Fibroblast of skin of abdomen (primary cell): ENCODE data around the gene OR14I1. TPM values are rescaled to one million over a fixed set of nuclear protein-coding genes. Genes with fewer than 3 reads are reported as not detected.

Experiments used
- DNase-seq: peaks from one replicate; pipeline ENCODE4 v3.0.0-alpha.2; 2013
- polyA plus RNA-seq, 2 experiments: library from polyadenylated mRNA; unstranded; fragments of 120-200 nt; gene quantifications; one replicate each; pipeline ENCODE4 v1.2.1, GENCODE V29; 2013; ENCODE audit not compliant: insufficient read length in 2 of 2

OR14I1 gene
- polyA plus RNA-seq (2013, experiment 1 of 2; ENCODE audit: insufficient read length), result not detected
- polyA plus RNA-seq (2013, experiment 2 of 2; ENCODE audit: insufficient read length), result not detected

- no peak for DNase-seq
Measured at GRCh38 chr1:248702714-248703113, at the start of gene OR14I1. Gene OR14I1, minus strand, starts transcription at chr1:248702766.

- DNase-seq, result no peak
Measured at GRCh38 chr1:248751635-248752034, 49.1 kb upstream of the OR14I1 start.

- no peak for DNase-seq
Measured at GRCh38 chr1:248751142-248751541, 48.6 kb upstream of the OR14I1 start.

GRCh38 chr1:248750496-248750895, 47.9 kb upstream of the OR14I1 start:
- DNase-seq, result no peak

GRCh38 chr1:248748211-248748610, 45.6 kb upstream of the OR14I1 start:
- DNase-seq, result no peak

GRCh38 chr1:248740876-248741275, 38.3 kb upstream of the OR14I1 start:
- DNase-seq, result no peak

- DNase-seq, result no peak
Measured at GRCh38 chr1:248739572-248740205, 37.1 kb upstream of the OR14I1 start.

GRCh38 chr1:248737457-248737856, 34.9 kb upstream of the OR14I1 start:
- DNase-seq, result no peak

GRCh38 chr1:248736977-248737376, 34.4 kb upstream of the OR14I1 start:
- no peak for DNase-seq

GRCh38 chr1:248733566-248733965, 31.0 kb upstream of the OR14I1 start:
- no peak for DNase-seq

GRCh38 chr1:248730507-248731335, 28.2 kb upstream of the OR14I1 start:
- no peak for DNase-seq

GRCh38 chr1:248714248-248714647, 11.7 kb upstream of the OR14I1 start:
- DNase-seq, result no peak

- DNase-seq, result no peak
Measured at GRCh38 chr1:248710305-248710900, 7.8 kb upstream of the OR14I1 start.

GRCh38 chr1:248704606-248705005, 2.0 kb upstream of the OR14I1 start:
- no peak for DNase-seq

GRCh38 chr1:248703674-248704073, 1.1 kb upstream of the OR14I1 start:
- DNase-seq, result no peak

GRCh38 chr1:248699099-248699498, 3.5 kb downstream of the OR14I1 start:
- no peak for DNase-seq

GRCh38 chr1:248697907-248698306, 4.7 kb downstream of the OR14I1 start:
- DNase-seq, result no peak

- DNase-seq, result no peak
Measured at GRCh38 chr1:248696774-248697173, 5.8 kb downstream of the OR14I1 start.

- no peak for DNase-seq
Measured at GRCh38 chr1:248696261-248696660, 6.3 kb downstream of the OR14I1 start.

GRCh38 chr1:248695451-248696132, 7.0 kb downstream of the OR14I1 start:
- DNase-seq, result no peak

- DNase-seq, result no peak
Measured at GRCh38 chr1:248691567-248692155, 10.9 kb downstream of the OR14I1 start.

GRCh38 chr1:248688527-248689298, 13.9 kb downstream of the OR14I1 start:
- no peak for DNase-seq
